ENCODE data around the gene GTF2I.

- TF ChIP-seq CTCF (conservative IDR thresholded peaks at IDR 0.05; ENCODE audit: low read length) (no peak), EZH2phosphoT487 (IDR thresholded peaks at IDR 0.05; ENCODE audit: borderline replicate concordance) (no peak)
Measured at GRCh38 chr7:74684473-74684872, 27.0 kb downstream of the GTF2I start.
